Activated CD8-positive, alpha-beta memory T cell treated with anti-CD3 and anti-CD28 coated beads, Interleukin-2, amount 10 ng/mL, durations not matched to agents 7 days and 5 days (primary cell): ENCODE measurements around the gene ADAMTS2. TPM values are rescaled to one million over a fixed set of nuclear protein-coding genes. Genes with fewer than 3 reads are reported as not detected.

Experiments used
- ATAC-seq: fragments of 150-1000 bp; cut with Tn5 transposase; one replicate; pipeline ENCODE4 v1.10.0; 2021; ENCODE audit warnings: moderate library complexity
- CTCF ChIA-PET: fragments of 350-600 bp; sonication (Branson Sonifier 250); formaldehyde crosslinking; loops from one replicate; lab custom pipeline; 2021; ENCODE audit warnings: antibody characterized with exemption; lab: Charles Lee
- DNase-seq: peaks from one replicate; pipeline ENCODE4 v3.0.0-alpha.2; 2020
- H3K27ac Mint-ChIP-seq: one replicate; pipeline ENCODE4 v1.8.0; 2021; ENCODE audit warnings: mild to moderate bottlenecking, mixed read lengths
- H3K27me3 Mint-ChIP-seq: one replicate; pipeline ENCODE4 v1.8.0; 2021; ENCODE audit warnings: mixed read lengths
- H3K36me3 Mint-ChIP-seq: one replicate; pipeline ENCODE4 v1.8.0; 2021; ENCODE audit warnings: mild to moderate bottlenecking, mixed read lengths
- H3K4me1 Mint-ChIP-seq: one replicate; pipeline ENCODE4 v1.8.0; 2021; ENCODE audit warnings: mixed read lengths
- H3K4me3 Mint-ChIP-seq: one replicate; pipeline ENCODE4 v1.8.0; 2021; ENCODE audit warnings: mild to moderate bottlenecking, moderate library complexity, mixed read lengths
- H3K9me3 Mint-ChIP-seq: one replicate; pipeline ENCODE4 v1.8.0; 2022; ENCODE audit warnings: low read depth, mixed read lengths
- total RNA-seq, 2 experiments: library from RNA; stranded (reverse); gene quantifications; one replicate each; pipeline ENCODE4 v1.2.3, GENCODE V29; 2021

The ADAMTS2 gene
- total RNA-seq, 2 experiments from 2014 or later: not detected

DNA sequence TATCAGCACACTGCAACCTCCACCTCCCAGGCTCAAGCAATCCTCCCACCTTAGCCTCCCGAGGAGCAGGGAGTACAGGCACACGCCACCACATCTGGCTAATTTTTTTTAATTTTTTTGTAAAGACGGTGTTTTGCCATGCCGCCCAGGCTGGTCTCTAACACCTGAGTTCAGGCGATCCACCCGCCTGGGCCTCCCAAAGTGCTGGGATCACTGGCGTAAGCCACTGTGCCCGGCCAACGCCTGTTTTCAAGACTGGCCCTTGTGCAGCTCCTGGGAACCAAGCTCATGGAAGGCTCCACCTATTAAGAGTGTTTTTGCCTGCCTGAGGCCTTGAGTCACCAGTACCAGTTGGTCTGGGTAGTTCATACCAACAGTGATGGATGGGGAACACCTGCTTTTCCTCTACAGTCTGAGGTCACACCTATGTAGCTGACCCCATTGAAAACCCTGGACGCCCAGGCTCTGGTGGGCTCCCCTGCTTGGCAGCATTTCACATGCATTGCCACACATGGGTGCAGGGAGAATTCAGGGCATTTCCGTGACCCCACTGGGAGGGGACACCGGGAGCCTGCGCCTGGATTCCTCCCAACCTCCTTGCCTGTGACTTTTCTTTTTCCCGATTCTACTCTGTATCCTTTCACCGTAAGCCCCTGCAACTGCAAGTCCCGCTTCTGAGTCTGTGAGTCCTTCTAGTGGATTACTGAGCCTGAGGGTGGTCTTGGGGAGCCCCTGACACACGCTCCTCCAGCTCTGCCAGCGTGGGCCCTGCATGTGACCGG lies 221.6 kb downstream of the ADAMTS2 start:
- Mint-ChIP-seq H3K27ac (no peak overlapping the region), H3K9me3 (peaks cover 4% of the 10 kb centered on the region), H3K36me3 (no peaks in the 10 kb centered on the region), H3K4me3 (no peak overlapping the region), H3K27me3 (no peaks in the 10 kb centered on the region), H3K4me1 (no peaks in the 10 kb centered on the region)
- ATAC-seq: no peak
- CTCF ChIA-PET: no interaction called here
- DNase-seq: no peak

- Mint-ChIP-seq H3K4me3 (no peak overlapping the region), H3K27ac (no peak overlapping the region), H3K36me3 (no peaks in the 10 kb centered on the region), H3K4me1 (no peaks in the 10 kb centered on the region), H3K27me3 (no peaks in the 10 kb centered on the region), H3K9me3 (peaks cover 6% of the 10 kb centered on the region)
- ATAC-seq (no peak), DNase-seq (no peak)
- CTCF ChIA-PET: no interaction called here
Observed at GRCh38 chr5:179123109-179123426, 222.2 kb downstream of the ADAMTS2 start.

DNA sequence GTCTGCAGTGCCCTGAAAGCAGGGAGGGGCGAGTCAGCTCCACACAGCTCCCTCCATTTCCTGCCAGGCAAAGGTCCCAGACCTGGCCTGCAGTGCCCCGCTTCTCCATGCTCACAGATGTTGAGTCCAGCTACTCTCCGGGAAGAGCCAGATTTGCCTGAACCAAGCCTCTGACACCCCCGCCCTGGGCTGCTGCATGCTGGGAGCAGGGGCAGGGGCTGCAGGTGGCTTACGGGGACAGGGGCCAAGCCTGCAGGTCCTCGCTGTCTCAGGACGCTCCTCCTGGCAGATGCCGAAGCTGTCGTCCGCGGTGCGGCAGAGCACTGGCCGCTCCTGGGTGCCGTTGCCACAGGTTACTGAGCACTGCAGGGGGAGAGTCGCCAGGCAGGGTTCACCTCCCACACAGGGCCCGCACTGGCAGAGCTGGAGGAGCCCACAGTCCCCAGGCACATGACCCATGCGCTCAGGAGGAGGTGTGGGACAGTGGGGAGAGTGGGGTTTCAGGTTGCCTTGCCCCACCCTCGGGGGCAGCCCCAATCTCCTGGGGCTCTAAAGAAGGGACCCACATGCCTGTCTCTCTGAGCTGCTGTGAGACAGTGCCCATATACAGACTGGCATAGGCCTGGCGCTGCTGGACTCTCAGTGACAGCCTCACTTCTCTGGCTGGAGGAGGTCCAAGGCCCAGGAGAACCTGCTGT lies 222.7 kb downstream of the ADAMTS2 start:
- Mint-ChIP-seq H3K27ac (no peak overlapping the region), H3K9me3 (peaks cover 6% of the 10 kb centered on the region), H3K4me3 (no peak overlapping the region), H3K27me3 (no peaks in the 10 kb centered on the region), H3K36me3 (no peaks in the 10 kb centered on the region), H3K4me1 (no peaks in the 10 kb centered on the region)
- ATAC-seq (no peak), DNase-seq (no peak)
- CTCF ChIA-PET: no interaction called here

DNA sequence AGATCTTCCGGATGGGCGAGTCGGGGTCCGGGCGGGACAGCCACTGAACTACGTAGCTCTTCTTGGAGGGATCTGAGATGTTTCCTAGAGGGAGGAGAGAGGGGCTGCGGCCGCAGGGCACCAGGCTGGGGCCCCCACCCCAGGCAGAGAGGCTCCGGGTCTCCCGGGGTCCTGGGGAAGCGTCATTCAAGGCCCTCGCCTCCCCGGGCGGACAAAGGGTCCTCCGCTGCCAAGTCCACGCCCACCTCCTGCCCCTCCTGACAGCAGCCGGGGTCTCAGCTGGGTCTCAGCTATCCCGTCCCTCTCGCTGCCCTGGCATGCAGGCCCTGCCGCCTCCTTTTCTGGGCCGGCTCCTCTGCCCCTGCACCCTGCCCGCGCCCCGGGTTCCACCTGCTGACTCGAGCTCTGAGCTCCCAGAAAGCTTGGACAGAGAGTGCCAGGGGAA lies 223.6 kb downstream of the ADAMTS2 start:
- Mint-ChIP-seq H3K27me3 (no peaks in the 10 kb centered on the region), H3K4me1 (no peaks in the 10 kb centered on the region), H3K27ac (no peak overlapping the region), H3K9me3 (peaks cover 6% of the 10 kb centered on the region), H3K4me3 (no peak overlapping the region), H3K36me3 (no peaks in the 10 kb centered on the region)
- CTCF ChIA-PET: no interaction called here
- DNase-seq (no peak), ATAC-seq (no peak)

DNA sequence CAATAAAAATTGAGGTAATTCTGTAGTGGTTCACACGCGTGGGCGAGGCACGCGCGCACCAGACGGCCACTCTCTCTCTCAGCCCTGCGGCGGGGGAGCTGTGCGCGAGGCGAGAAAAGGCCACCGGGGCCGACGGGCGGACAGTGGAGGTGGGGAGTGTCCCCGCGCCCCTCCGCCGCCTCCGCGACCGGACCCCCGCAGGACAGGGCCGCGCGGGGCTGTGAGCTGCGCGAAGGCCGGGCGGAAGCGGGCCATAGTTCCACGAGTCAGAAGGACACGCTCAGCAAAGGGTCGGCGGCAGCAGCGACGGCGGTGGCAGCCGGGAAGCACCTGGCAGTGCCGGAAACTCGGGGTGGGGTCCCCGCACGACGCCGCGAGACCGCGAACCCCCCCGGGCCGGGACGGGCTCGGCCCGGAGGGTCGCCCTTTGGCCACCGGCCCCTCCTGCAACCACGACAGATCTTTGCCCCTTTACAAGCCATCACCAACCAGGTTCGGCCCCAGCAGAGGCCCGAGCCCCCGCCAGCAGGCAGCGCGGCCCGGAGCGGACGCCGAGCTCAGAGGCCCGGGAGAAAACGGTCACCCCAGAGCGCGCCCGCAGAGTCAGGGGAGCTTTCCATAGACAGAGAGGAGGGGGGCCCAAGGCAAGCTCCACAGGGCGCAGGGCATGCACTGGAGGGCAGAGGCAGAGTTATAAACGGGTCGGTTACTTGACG lies 224.2 kb downstream of the ADAMTS2 start:
- no peaks in the 10 kb centered on the region for H3K4me1 Mint-ChIP-seq
- no peaks in the 10 kb centered on the region for H3K36me3 Mint-ChIP-seq
- no peak overlapping the region for H3K27ac Mint-ChIP-seq
- ATAC-seq (no peak), DNase-seq (no peak)
- peaks cover 6% of the 10 kb centered on the region for H3K9me3 Mint-ChIP-seq
- no peaks in the 10 kb centered on the region for H3K27me3 Mint-ChIP-seq
- CTCF ChIA-PET: no interaction called here
- no peak overlapping the region for H3K4me3 Mint-ChIP-seq

- DNase-seq (no peak), ATAC-seq (no peak)
- Mint-ChIP-seq H3K27ac (no peak overlapping the region), H3K36me3 (no peaks in the 10 kb centered on the region), H3K4me1 (no peaks in the 10 kb centered on the region), H3K4me3 (no peak overlapping the region), H3K27me3 (no peaks in the 10 kb centered on the region), H3K9me3 (peaks cover 6% of the 10 kb centered on the region)
- CTCF ChIA-PET: no interaction called here
Observed at GRCh38 chr5:179120421-179120861, 224.8 kb downstream of the ADAMTS2 start.

DNA sequence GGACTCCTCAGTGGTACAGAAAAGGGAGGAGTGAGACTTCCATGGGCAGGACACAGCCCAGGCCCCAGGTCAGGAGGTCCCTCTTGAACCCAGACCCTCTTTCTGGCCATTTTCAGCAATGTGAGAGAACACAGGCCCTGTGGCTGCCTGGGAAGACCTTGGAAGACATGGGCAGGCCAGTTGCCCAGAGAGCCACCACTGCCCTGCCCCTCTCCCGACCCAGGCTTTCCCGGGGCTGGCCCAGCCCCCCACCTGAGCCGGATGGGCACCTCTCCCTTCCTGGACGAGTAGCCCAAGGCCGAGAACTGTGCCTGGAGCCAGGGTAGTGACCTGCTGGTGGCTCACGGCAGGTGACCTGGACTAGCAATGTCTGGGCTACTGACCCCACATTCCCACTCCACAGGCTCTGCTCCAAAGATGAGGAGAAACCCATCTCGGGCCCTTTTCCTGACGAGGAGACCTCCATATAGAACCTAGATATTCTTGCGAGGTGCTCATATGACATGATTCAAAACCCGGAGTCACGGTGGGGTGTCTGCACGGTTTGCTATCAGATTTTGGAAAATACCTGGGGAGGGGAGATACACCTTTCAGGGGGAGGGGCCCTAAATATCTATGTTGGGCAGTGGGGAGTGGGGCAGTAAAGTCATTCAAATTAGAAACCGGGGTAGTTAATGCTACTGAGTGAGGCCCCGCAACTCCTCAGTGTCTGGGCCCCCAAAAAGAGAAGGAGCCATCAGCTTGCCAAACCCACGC lies 225.7 kb downstream of the ADAMTS2 start:
- H3K9me3 Mint-ChIP-seq: peaks cover 11% of the 10 kb centered on the region
- no peaks in the 10 kb centered on the region for H3K4me1 Mint-ChIP-seq
- H3K27me3 Mint-ChIP-seq: no peaks in the 10 kb centered on the region
- no peaks in the 10 kb centered on the region for H3K36me3 Mint-ChIP-seq
- H3K27ac Mint-ChIP-seq: no peak overlapping the region
- CTCF ChIA-PET: no interaction called here
- no peak overlapping the region for H3K4me3 Mint-ChIP-seq
- no peak for ATAC-seq
- DNase-seq: no peak

GRCh38 chr5:179118756-179119414 lies 226.4 kb downstream of the ADAMTS2 start:
- Mint-ChIP-seq H3K4me1 (no peaks in the 10 kb centered on the region), H3K27ac (no peak overlapping the region), H3K36me3 (no peaks in the 10 kb centered on the region), H3K27me3 (no peaks in the 10 kb centered on the region), H3K9me3 (peaks cover 11% of the 10 kb centered on the region), H3K4me3 (no peak overlapping the region)
- CTCF ChIA-PET: no interaction called here
- DNase-seq (no peak), ATAC-seq (no peak)

GRCh38 chr5:179118338-179118737 lies 226.9 kb downstream of the ADAMTS2 start:
- H3K9me3 Mint-ChIP-seq: peaks cover 17% of the 10 kb centered on the region
- DNase-seq (no peak), ATAC-seq (no peak)
- no peaks in the 10 kb centered on the region for H3K4me1 Mint-ChIP-seq
- CTCF ChIA-PET: no interaction called here
- no peaks in the 10 kb centered on the region for H3K36me3 Mint-ChIP-seq
- H3K27me3 Mint-ChIP-seq: no peaks in the 10 kb centered on the region
- no peak overlapping the region for H3K4me3 Mint-ChIP-seq
- no peak overlapping the region for H3K27ac Mint-ChIP-seq

DNA sequence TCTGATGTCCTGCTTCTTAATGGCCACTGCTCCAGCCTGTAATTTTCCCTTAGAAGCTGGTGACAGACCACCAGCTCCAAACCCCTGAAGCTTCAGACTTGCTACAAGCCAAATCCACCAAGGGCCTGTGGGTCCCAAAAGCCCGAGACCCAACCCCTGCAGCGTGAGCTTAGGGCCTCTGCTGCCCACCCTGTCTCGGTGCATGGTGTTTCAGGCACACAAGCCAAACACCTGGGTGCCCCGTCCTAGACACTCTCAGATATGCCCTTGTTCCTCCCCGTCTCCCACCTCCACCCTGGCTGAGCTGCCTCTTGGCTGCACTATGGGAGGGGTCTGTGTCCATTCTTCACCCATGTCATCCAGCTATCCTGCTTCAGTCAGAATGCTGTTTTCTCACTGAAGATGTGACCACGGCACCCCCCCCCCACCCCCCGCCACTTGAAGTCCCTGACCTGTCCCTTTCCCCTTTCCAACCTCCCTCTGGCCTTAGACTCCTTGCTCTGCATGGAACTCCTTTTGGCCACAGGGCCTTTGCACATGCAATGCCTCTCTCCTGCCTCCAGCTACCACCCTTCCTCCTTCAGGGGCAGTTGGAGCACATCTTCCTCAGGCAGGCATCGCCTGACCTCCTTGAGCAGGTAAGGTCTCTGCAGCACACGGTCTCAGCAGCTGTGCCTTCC lies 229.3 kb downstream of the ADAMTS2 start:
- ATAC-seq (no peak), DNase-seq (no peak)
- Mint-ChIP-seq H3K4me3 (no peak overlapping the region), H3K27me3 (no peaks in the 10 kb centered on the region), H3K27ac (no peak overlapping the region), H3K9me3 (peaks cover 25% of the 10 kb centered on the region), H3K36me3 (no peaks in the 10 kb centered on the region), H3K4me1 (no peaks in the 10 kb centered on the region)
- CTCF ChIA-PET: no interaction called here

GRCh38 chr5:179115307-179115706 lies 230.0 kb downstream of the ADAMTS2 start:
- no peaks in the 10 kb centered on the region for H3K36me3 Mint-ChIP-seq
- H3K27ac Mint-ChIP-seq: no peak overlapping the region
- no peak for ATAC-seq
- no peaks in the 10 kb centered on the region for H3K4me1 Mint-ChIP-seq
- DNase-seq: no peak
- CTCF ChIA-PET: no interaction called here
- no peaks in the 10 kb centered on the region for H3K27me3 Mint-ChIP-seq
- H3K4me3 Mint-ChIP-seq: no peak overlapping the region
- peaks cover 25% of the 10 kb centered on the region for H3K9me3 Mint-ChIP-seq

- Mint-ChIP-seq H3K27me3 (no peaks in the 10 kb centered on the region), H3K36me3 (no peaks in the 10 kb centered on the region), H3K27ac (no peak overlapping the region), H3K9me3 (peaks cover 22% of the 10 kb centered on the region), H3K4me1 (no peaks in the 10 kb centered on the region), H3K4me3 (no peak overlapping the region)
- ATAC-seq (no peak), DNase-seq (no peak)
- CTCF ChIA-PET: no interaction called here
Observed at GRCh38 chr5:179114756-179115155, 230.5 kb downstream of the ADAMTS2 start.
